Osteoblast (primary cell): ENCODE results near the gene SIRPD. TPM values are rescaled to one million over a fixed set of nuclear protein-coding genes. Genes with fewer than 3 reads are reported as not detected.

Experiments
- DNase-seq: peaks from one replicate; pipeline ENCODE4 v3.0.0; 2011; ENCODE audit warnings: low spot score, mixed read lengths; ENCODE audit not compliant: insufficient read length; ENCODE audit errors: missing footprints
- H2AFZ ChIP-seq: 2 replicates; pipeline ENCODE4 v1.6.0; 2011; ENCODE audit warnings: mild to moderate bottlenecking, low read length
- H3K27ac ChIP-seq: 2 replicates; pipeline ENCODE4 v1.5.1; 2011; ENCODE audit warnings: mild to moderate bottlenecking, low read depth, low read length, moderate library complexity
- H3K27me3 ChIP-seq: 2 replicates; pipeline ENCODE4 v1.6.0; 2012; ENCODE audit warnings: mild to moderate bottlenecking, control low read depth, inconsistent platforms, low read length, moderate library complexity; ENCODE audit not compliant: insufficient read depth
- H3K36me3 ChIP-seq: 2 replicates; pipeline ENCODE4 v1.5.1; 2011; ENCODE audit warnings: mild to moderate bottlenecking, low read length, control low read depth, moderate library complexity; ENCODE audit not compliant: insufficient read depth
- H3K4me1 ChIP-seq: 2 replicates; pipeline ENCODE4 v1.5.1; 2011; ENCODE audit warnings: mild to moderate bottlenecking, low read length, control low read depth, moderate library complexity; ENCODE audit not compliant: insufficient read depth
- H3K4me2 ChIP-seq: 2 replicates; pipeline ENCODE4 v1.6.0; 2011; ENCODE audit warnings: mild to moderate bottlenecking, low read length; ENCODE audit not compliant: insufficient read depth
- H3K4me3 ChIP-seq: fragments of 200-600 bp; sonication (generic); 3 replicates; pipeline ENCODE4 v1.5.1; 2012; ENCODE audit warnings: mild to moderate bottlenecking, low read length, inconsistent platforms; ENCODE audit not compliant: insufficient read depth
- H3K79me2 ChIP-seq: 2 replicates; pipeline ENCODE4 v1.6.0; 2012; ENCODE audit warnings: mild to moderate bottlenecking, low read length, control low read depth, inconsistent platforms; ENCODE audit not compliant: insufficient read depth
- H3K9me3 ChIP-seq: 2 replicates; pipeline ENCODE4 v1.5.1; 2011; ENCODE audit warnings: low read depth, low read length, control low read depth
- H4K20me1 ChIP-seq: 2 replicates; pipeline ENCODE4 v1.6.0; 2012; ENCODE audit warnings: mild to moderate bottlenecking, low read length, control low read depth; ENCODE audit not compliant: insufficient read depth
- total RNA-seq: library from RNA; depleted of rRNA; stranded (reverse); fragments of >200 nt; gene quantifications from 2 replicates; pipeline ENCODE4 v1.2.3, GENCODE V29; 2012
- TF ChIP-seq, protein P1 (sequence below): IDR thresholded peaks from 2 replicates; pipeline ENCODE4 v1.5.1; 2011; ENCODE audit warnings: mild to moderate bottlenecking, low read depth, low read length, moderate library complexity; ENCODE audit errors: extremely low read depth

The SIRPD gene
- total RNA-seq, 1 donor = not detected

DNA sequence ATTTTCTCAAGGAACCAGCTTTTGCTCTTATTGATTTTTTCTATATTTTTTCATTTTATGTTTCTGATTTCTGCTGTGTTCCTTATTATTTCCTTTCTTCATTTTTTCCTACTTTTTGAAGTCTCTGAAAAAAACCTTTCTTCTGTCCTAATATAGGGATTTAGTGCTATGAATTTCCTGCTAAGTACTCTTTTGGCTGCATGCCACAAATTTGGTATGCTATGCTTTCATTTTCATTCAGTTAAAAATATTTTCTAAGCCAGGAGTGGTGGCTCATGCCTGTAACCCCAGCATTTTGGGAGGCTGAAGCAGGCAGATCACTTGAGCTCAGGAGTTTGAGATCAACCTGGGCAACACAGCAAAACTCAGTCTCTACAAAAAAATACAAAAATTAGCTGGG is 30.6 kb downstream of the SIRPD start:
- TF ChIP-seq, protein P1, sequence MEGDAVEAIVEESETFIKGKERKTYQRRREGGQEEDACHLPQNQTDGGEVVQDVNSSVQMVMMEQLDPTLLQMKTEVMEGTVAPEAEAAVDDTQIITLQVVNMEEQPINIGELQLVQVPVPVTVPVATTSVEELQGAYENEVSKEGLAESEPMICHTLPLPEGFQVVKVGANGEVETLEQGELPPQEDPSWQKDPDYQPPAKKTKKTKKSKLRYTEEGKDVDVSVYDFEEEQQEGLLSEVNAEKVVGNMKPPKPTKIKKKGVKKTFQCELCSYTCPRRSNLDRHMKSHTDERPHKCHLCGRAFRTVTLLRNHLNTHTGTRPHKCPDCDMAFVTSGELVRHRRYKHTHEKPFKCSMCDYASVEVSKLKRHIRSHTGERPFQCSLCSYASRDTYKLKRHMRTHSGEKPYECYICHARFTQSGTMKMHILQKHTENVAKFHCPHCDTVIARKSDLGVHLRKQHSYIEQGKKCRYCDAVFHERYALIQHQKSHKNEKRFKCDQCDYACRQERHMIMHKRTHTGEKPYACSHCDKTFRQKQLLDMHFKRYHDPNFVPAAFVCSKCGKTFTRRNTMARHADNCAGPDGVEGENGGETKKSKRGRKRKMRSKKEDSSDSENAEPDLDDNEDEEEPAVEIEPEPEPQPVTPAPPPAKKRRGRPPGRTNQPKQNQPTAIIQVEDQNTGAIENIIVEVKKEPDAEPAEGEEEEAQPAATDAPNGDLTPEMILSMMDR = no peak
- no peak for DNase-seq

DNA sequence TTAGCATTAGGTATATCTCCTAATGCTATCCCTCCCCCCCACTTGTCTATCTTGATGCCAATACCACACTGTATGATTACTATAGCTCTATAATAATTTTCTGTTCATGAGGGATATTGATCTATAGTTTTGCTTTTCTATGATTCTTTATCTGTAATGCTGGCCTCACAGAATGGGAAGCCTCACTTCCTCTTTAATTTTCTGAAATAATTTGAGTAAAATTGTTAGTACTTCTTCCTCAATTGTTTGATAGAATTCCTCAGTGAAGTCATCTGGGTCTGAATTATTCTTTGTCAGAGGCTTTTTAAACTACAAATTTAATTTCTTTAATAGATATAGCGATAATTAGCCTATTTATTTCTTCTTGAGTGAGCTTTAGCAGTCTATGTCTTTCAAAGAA is 31.2 kb downstream of the SIRPD start:
- H3K27ac ChIP-seq = no peak overlapping the region
- H3K36me3 ChIP-seq = no peaks in the 10 kb centered on the region
- no peaks in the 10 kb centered on the region for H3K9me3 ChIP-seq
- H2AFZ ChIP-seq = no peak overlapping the region
- no peaks in the 10 kb centered on the region for H4K20me1 ChIP-seq
- no peak overlapping the region for H3K4me3 ChIP-seq
- DNase-seq = no peak
- peaks cover 16% of the 10 kb centered on the region for H3K27me3 ChIP-seq
- TF ChIP-seq, protein P1 = no peak
- no peaks in the 10 kb centered on the region for H3K4me1 ChIP-seq
- H3K4me2 ChIP-seq = no peak overlapping the region
- no peaks in the 10 kb centered on the region for H3K79me2 ChIP-seq

More for the DNA sequence above, 30.6 kb downstream of the SIRPD start:
- Histone ChIP-seq H3K4me1 (no peaks in the 10 kb centered on the region), H3K4me2 (no peak overlapping the region), H3K4me3 (no peak overlapping the region), H3K9me3 (no peaks in the 10 kb centered on the region), H3K79me2 (no peaks in the 10 kb centered on the region), H3K27me3 (peaks cover 13% of the 10 kb centered on the region), H3K27ac (no peak overlapping the region), H2AFZ (no peak overlapping the region), H4K20me1 (no peaks in the 10 kb centered on the region), H3K36me3 (no peaks in the 10 kb centered on the region)

DNA sequence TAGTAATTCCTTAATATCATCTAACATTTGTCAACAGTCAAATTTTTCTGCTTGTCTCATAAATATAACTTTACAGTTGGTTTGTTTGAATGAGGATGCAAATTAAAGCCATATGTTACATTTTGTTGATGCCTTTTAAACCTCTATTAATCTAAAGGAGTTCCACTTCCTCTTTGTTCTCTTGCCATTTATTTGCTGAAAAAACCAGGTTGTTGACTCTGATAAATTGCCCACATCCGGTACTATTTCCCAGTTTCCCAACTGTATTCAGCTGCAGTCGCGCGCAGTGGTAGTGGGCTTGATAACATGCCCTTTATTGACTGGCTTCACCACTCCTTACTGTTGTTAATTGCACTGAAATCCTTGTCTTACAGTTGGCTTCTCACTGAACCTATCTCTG is 33.5 kb downstream of the SIRPD start:
- Histone ChIP-seq H3K27me3 (peaks cover 17% of the 10 kb centered on the region), H3K9me3 (no peaks in the 10 kb centered on the region), H3K36me3 (no peaks in the 10 kb centered on the region), H3K4me2 (no peak overlapping the region), H3K4me1 (no peaks in the 10 kb centered on the region), H2AFZ (no peak overlapping the region), H4K20me1 (no peaks in the 10 kb centered on the region), H3K79me2 (no peaks in the 10 kb centered on the region), H3K4me3 (no peak overlapping the region), H3K27ac (no peak overlapping the region)
- no peak for DNase-seq
- TF ChIP-seq, protein P1 = no peak

DNA sequence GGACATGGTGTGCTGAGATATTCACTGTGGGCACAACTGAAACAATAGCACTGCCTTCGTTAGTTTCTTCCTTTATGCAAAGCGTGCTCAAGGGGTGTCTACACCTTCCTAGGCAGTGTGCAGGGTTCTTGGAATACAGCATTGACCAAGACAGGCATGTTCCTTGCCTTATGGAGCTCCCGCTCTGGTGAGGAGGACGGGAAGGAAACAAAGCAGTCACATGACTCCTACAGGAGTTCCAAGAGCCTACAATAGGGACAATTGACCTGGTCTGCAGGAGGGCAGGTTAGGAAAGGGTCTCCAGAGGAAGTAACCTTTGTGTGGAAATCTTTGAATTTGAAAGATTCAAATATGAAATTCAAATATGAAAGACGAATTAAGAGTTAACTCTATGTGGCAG is 40.5 kb downstream of the SIRPD start:
- Histone ChIP-seq H3K4me1 (no peaks in the 10 kb centered on the region), H2AFZ (no peak overlapping the region), H3K27ac (no peak overlapping the region), H3K79me2 (no peaks in the 10 kb centered on the region), H3K4me2 (no peak overlapping the region), H4K20me1 (no peaks in the 10 kb centered on the region), H3K36me3 (no peaks in the 10 kb centered on the region), H3K4me3 (no peak overlapping the region), H3K9me3 (no peaks in the 10 kb centered on the region), H3K27me3 (peaks cover 36% of the 10 kb centered on the region)
- DNase-seq = no peak
- TF ChIP-seq, protein P1 = no peak
